Kidney epithelial cell (primary cell): Measurements from ENCODE around the gene SDHB. TPM values are rescaled to one million over a fixed set of nuclear protein-coding genes. Genes with fewer than 3 reads are reported as not detected.

ENCODE experiments used
- DNase-seq: peaks from one replicate; pipeline ENCODE4 v3.0.0-alpha.2; 2010; ENCODE audit warnings: low read depth
- H3K27me3 ChIP-seq: 2 replicates; pipeline ENCODE4 v1.6.0; 2011; ENCODE audit warnings: low read length; ENCODE audit not compliant: control insufficient read depth, insufficient read depth
- H3K36me3 ChIP-seq: 2 replicates; pipeline ENCODE4 v1.5.1; 2011; ENCODE audit warnings: low read length; ENCODE audit not compliant: control insufficient read depth, insufficient read depth
- H3K4me3 ChIP-seq: 2 replicates; pipeline ENCODE4 v1.5.1; 2011; ENCODE audit warnings: low read depth, mild to moderate bottlenecking, control low read depth, low read length
- total RNA-seq: library from RNA; depleted of rRNA; stranded (reverse); fragments of >200 nt; gene quantifications from 2 replicates; pipeline ENCODE4 v1.2.3, GENCODE V29; 2015
- TF ChIP-seq, protein P1 (sequence below): IDR thresholded peaks from 2 replicates; pipeline ENCODE4 v1.5.1; 2011; ENCODE audit warnings: mild to moderate bottlenecking, moderate library complexity, low read length, control low read depth, inconsistent platforms; ENCODE audit not compliant: insufficient read depth, poor library complexity, severe bottlenecking

SDHB gene
- total RNA-seq, 1 donor from 2014 or later = 122 TPM

DNA sequence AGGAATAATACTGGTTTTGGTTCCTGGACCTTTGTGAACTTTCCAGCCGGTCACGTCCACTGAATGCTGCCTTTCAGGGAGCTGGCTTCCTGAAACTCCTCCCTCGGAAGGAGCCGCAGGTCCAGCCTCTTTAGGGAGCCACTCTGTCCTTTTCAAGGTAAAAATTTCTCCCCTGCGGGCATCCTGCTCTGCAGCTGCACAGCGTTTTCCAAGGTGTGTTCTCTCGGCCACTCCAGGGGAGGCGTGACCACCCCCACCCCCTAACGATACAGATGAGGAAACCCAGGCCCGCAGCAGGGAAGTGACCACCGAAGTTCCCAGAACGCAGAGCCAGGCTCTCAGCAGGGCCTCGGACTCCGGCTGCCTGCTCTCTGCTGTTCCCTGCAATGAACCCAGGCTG, 44.0 kb upstream of the SDHB start:
- Histone ChIP-seq H3K27me3 (no peaks in the 10 kb centered on the region), H3K4me3 (no peak overlapping the region), H3K36me3 (no peaks in the 10 kb centered on the region)
- TF ChIP-seq, protein P1, sequence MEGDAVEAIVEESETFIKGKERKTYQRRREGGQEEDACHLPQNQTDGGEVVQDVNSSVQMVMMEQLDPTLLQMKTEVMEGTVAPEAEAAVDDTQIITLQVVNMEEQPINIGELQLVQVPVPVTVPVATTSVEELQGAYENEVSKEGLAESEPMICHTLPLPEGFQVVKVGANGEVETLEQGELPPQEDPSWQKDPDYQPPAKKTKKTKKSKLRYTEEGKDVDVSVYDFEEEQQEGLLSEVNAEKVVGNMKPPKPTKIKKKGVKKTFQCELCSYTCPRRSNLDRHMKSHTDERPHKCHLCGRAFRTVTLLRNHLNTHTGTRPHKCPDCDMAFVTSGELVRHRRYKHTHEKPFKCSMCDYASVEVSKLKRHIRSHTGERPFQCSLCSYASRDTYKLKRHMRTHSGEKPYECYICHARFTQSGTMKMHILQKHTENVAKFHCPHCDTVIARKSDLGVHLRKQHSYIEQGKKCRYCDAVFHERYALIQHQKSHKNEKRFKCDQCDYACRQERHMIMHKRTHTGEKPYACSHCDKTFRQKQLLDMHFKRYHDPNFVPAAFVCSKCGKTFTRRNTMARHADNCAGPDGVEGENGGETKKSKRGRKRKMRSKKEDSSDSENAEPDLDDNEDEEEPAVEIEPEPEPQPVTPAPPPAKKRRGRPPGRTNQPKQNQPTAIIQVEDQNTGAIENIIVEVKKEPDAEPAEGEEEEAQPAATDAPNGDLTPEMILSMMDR = no peak
- no peak for DNase-seq

DNA sequence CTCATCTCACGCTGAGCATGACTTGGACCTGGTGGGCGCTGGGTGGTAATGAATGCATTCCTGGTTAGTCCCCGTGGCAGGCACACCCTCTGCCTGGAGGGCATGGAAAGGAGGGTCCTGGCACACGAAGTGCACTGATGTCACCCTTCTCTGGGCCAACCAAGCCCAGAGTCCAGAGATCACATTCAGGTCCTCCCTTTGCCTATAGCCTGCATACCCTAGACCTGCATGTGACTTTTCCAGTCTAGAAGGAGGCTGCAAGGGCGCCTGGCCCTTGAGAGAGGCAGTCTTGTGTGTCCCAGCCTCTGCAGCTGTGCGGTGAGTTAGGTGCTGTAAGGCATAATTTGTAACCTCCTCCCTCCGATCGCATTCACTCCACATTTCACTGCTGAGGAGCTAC, 43.3 kb upstream of the SDHB start:
- no peak overlapping the region for H3K4me3 ChIP-seq
- no peaks in the 10 kb centered on the region for H3K36me3 ChIP-seq
- no peaks in the 10 kb centered on the region for H3K27me3 ChIP-seq
- TF ChIP-seq, protein P1 = no peak
- DNase-seq = no peak

DNA sequence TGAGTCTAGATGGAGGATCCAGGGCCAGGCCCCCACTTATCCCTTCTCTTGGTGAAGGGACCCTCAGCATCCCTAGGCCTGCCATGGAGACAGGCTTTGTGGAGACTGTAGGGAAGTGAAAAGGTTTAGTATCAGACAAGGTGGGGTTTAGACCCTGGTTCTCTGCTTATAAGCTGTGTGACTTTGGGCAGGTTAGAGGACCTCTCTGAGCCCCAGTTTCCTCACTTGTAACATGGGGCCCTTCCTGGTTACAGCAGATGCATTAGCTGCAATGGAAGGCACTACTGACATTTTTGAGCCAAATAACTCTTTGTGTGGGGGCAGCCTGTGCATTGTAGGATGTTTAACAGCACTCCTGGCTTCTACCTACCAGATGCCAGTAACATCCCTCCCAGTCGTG, 42.8 kb upstream of the SDHB start:
- Histone ChIP-seq H3K4me3 (no peak overlapping the region), H3K27me3 (no peaks in the 10 kb centered on the region), H3K36me3 (no peaks in the 10 kb centered on the region)
- no peak for DNase-seq
- TF ChIP-seq, protein P1 = no peak

DNA sequence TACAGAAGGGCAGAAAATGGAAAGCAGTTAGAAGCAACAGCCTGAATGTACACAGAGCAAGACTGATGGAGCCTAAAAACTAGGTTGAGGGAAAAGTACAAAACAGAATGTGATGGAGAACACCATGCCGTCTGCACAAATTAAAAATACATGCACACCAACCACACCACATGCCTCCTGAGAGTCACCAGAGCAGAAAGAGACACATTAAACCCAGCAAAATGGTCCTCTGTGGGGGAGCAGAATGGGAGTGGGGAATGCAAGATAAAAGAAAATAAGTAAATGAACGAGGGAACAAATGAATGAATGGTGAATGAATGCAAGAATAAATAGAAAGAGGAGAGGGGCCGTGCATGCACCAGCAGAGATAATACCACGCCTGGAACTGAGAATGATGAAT, 41.3 kb upstream of the SDHB start:
- H3K36me3 ChIP-seq = no peaks in the 10 kb centered on the region
- TF ChIP-seq, protein P1 = no peak
- no peak for DNase-seq
- no peaks in the 10 kb centered on the region for H3K27me3 ChIP-seq
- H3K4me3 ChIP-seq = no peak overlapping the region

DNA sequence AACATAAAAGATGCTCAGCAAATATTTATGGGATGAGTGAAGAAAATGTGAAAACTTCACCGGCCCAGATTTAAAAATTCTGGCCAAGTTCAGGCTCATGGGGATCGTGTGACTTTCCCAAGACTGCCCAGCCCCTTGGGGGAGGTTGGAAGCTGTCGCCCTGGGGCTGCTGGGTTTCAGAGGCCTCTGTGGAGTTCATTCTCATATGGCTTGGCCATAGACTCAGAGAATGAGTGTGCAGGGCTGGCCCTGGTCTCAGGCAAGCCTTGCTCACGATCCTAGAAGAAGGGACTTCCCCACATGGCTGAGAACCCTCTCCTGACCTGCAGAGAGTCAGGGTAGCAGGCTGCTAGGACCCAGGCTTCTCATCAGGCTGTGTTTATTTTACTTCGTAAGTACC, 40.8 kb upstream of the SDHB start:
- TF ChIP-seq, protein P1 = no peak
- H3K27me3 ChIP-seq = no peaks in the 10 kb centered on the region

DNA sequence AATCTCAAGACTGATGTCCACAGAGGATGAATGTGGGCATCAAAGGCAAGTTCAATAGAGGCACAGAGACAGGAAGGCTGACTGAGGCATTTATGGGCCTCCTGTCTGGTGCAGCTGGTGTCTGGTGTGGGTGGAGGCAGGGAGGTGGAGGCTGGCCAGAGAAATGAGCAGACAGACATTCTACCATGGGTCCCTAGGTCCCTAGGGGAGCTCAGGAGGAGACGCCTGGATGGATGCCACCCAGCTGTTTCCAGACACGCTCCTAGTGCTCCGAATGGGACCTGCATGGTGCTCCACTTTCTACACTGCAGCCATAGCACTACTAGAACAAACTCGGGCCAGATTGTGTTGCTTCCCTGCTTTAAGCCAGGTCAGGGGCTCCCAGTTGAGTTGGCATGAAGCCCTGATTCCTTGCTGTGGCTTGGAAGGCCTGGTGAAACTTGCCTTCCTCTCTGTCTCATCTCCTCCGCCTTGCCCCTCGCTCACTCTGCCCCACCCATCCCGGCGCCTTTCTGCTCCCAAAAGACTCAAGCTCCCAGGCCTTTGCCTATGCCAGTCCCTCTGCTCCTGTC, 40.1 kb upstream of the SDHB start:
- TF ChIP-seq, protein P1 = no peak
- no peak for DNase-seq
- H3K27me3 ChIP-seq = no peaks in the 10 kb centered on the region
- no peaks in the 10 kb centered on the region for H3K36me3 ChIP-seq
- H3K4me3 ChIP-seq = no peak overlapping the region

More for the DNA sequence above, 40.8 kb upstream of the SDHB start:
- Histone ChIP-seq H3K4me3 (no peak overlapping the region), H3K36me3 (no peaks in the 10 kb centered on the region)
- no peak for DNase-seq
